ENCODE results near the gene ZNF83.

The ZNF83 gene

DNA sequence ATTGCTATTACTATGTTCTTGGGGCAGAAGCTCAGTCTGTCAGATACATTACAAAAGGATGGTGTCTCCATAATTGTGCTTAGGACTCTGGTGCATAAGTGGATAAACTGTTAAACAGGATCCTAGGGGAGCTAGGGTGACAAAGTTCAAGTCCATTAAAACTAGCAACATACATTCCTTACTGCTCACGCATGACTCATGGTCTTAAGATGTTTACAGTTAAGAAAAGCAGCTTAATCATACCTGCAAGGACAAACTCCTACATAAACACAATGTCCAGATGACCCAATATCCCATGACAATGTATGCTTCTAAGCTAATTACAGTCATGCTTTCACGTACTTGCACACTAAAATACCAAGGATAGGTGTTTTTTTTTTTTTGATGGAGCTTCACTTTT lies 71.6 kb downstream of the ZNF83 start:
- no peak for DNase-seq

DNA sequence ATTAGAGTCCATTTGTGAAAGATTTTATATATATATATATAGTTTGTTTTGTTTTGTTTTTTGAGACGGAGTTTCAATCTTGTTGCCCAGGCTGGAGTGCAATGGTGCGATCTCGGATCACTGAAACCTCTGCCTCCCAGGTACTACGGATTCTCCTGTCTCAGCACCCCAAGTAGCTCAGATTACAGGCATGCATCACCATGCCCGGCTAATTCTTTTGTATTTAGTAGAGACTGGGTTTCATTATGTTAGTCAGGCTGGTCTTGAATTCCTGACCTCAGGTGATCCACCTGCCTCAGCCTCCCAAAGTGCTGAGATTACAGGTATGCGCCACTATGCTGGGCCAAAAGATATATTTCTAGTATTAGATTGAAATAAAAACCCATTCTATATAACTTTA lies 72.0 kb downstream of the ZNF83 start:
- DNase-seq: no peak
